ENCODE results near the gene ASTL.

ASTL gene

GRCh38 chr2:96131152-96131812 is 7.0 kb downstream of the ASTL start:
- no peaks in the 10 kb centered on the region for H3K4me1 ChIP-seq (ENCODE audit: control insufficient read depth, low read depth, low read length)
- no peaks in the 10 kb centered on the region for H3K27me3 ChIP-seq (ENCODE audit: control insufficient read depth, insufficient read depth, low read length)
- no peak overlapping the region for H3K9ac ChIP-seq (ENCODE audit: low read length)
- no peaks in the 10 kb centered on the region for H3K36me3 ChIP-seq (ENCODE audit: control insufficient read depth, low read depth, low read length)
- H3K4me3 ChIP-seq (ENCODE audit: low read length), result no peak overlapping the region
- no peak overlapping the region for H3K27ac ChIP-seq (ENCODE audit: low read length)
- H3K9me3 ChIP-seq (ENCODE audit: control insufficient read depth, low read depth, low read length), result no peaks in the 10 kb centered on the region

- Histone ChIP-seq H3K27ac (ENCODE audit: low read length) (no peak overlapping the region), H3K9ac (ENCODE audit: low read length) (no peak overlapping the region), H3K9me3 (ENCODE audit: control insufficient read depth, low read depth, low read length) (no peaks in the 10 kb centered on the region), H3K36me3 (ENCODE audit: control insufficient read depth, low read depth, low read length) (no peaks in the 10 kb centered on the region), H3K4me3 (ENCODE audit: low read length) (no peak overlapping the region), H3K27me3 (ENCODE audit: control insufficient read depth, insufficient read depth, low read length) (no peaks in the 10 kb centered on the region), H3K4me1 (ENCODE audit: control insufficient read depth, low read depth, low read length) (no peaks in the 10 kb centered on the region)
Measured at GRCh38 chr2:96130483-96130882, 7.8 kb downstream of the ASTL start.

- no peaks in the 10 kb centered on the region for H3K4me1 ChIP-seq (ENCODE audit: control insufficient read depth, low read depth, low read length)
- no peak overlapping the region for H3K9ac ChIP-seq (ENCODE audit: low read length)
- H3K27ac ChIP-seq (ENCODE audit: low read length), result no peak overlapping the region
- H3K9me3 ChIP-seq (ENCODE audit: control insufficient read depth, low read depth, low read length), result no peaks in the 10 kb centered on the region
- no peak overlapping the region for H3K4me3 ChIP-seq (ENCODE audit: low read length)
- H3K36me3 ChIP-seq (ENCODE audit: control insufficient read depth, low read depth, low read length), result no peaks in the 10 kb centered on the region
- H3K27me3 ChIP-seq (ENCODE audit: control insufficient read depth, insufficient read depth, low read length), result no peaks in the 10 kb centered on the region
Measured at GRCh38 chr2:96129528-96130120, 8.7 kb downstream of the ASTL start.

GRCh38 chr2:96128456-96128855 is 9.8 kb downstream of the ASTL start:
- H3K27me3 ChIP-seq (ENCODE audit: control insufficient read depth, insufficient read depth, low read length), result no peaks in the 10 kb centered on the region
- no peaks in the 10 kb centered on the region for H3K9me3 ChIP-seq (ENCODE audit: control insufficient read depth, low read depth, low read length)
- no peaks in the 10 kb centered on the region for H3K4me1 ChIP-seq (ENCODE audit: control insufficient read depth, low read depth, low read length)

GRCh38 chr2:96124406-96125265 is 13.7 kb downstream of the ASTL start:
- H3K27me3 ChIP-seq (ENCODE audit: control insufficient read depth, insufficient read depth, low read length), result no peaks in the 10 kb centered on the region
- peaks cover 6% of the 10 kb centered on the region for H3K4me1 ChIP-seq (ENCODE audit: control insufficient read depth, low read depth, low read length)
- no peak overlapping the region for H3K27ac ChIP-seq (ENCODE audit: low read length)
- H3K4me3 ChIP-seq (ENCODE audit: low read length), result no peak overlapping the region
- H3K9me3 ChIP-seq (ENCODE audit: control insufficient read depth, low read depth, low read length), result no peaks in the 10 kb centered on the region
- no peaks in the 10 kb centered on the region for H3K36me3 ChIP-seq (ENCODE audit: control insufficient read depth, low read depth, low read length)
- H3K9ac ChIP-seq (ENCODE audit: low read length), result no peak overlapping the region

More at GRCh38 chr2:96128456-96128855, 9.8 kb downstream of the ASTL start:
- Histone ChIP-seq H3K4me3 (ENCODE audit: low read length) (no peak overlapping the region), H3K27ac (ENCODE audit: low read length) (no peak overlapping the region), H3K9ac (ENCODE audit: low read length) (no peak overlapping the region), H3K36me3 (ENCODE audit: control insufficient read depth, low read depth, low read length) (no peaks in the 10 kb centered on the region)

GRCh38 chr2:96123936-96124335 is 14.4 kb downstream of the ASTL start:
- Histone ChIP-seq H3K27ac (ENCODE audit: low read length) (no peak overlapping the region), H3K27me3 (ENCODE audit: control insufficient read depth, insufficient read depth, low read length) (no peaks in the 10 kb centered on the region), H3K4me1 (ENCODE audit: control insufficient read depth, low read depth, low read length) (peaks cover 6% of the 10 kb centered on the region), H3K9ac (ENCODE audit: low read length) (no peak overlapping the region), H3K4me3 (ENCODE audit: low read length) (no peak overlapping the region), H3K36me3 (ENCODE audit: control insufficient read depth, low read depth, low read length) (no peaks in the 10 kb centered on the region), H3K9me3 (ENCODE audit: control insufficient read depth, low read depth, low read length) (no peaks in the 10 kb centered on the region)

GRCh38 chr2:96123290-96123689 is 15.0 kb downstream of the ASTL start:
- Histone ChIP-seq H3K36me3 (ENCODE audit: control insufficient read depth, low read depth, low read length) (no peaks in the 10 kb centered on the region), H3K9ac (ENCODE audit: low read length) (no peak overlapping the region), H3K9me3 (ENCODE audit: control insufficient read depth, low read depth, low read length) (no peaks in the 10 kb centered on the region), H3K4me1 (ENCODE audit: control insufficient read depth, low read depth, low read length) (peaks cover 6% of the 10 kb centered on the region), H3K4me3 (ENCODE audit: low read length) (no peak overlapping the region), H3K27ac (ENCODE audit: low read length) (no peak overlapping the region), H3K27me3 (ENCODE audit: control insufficient read depth, insufficient read depth, low read length) (no peaks in the 10 kb centered on the region)

GRCh38 chr2:96122391-96122790 is 15.9 kb downstream of the ASTL start:
- Histone ChIP-seq H3K27me3 (ENCODE audit: control insufficient read depth, insufficient read depth, low read length) (peaks cover 8% of the 10 kb centered on the region), H3K4me1 (ENCODE audit: control insufficient read depth, low read depth, low read length) (peaks cover 6% of the 10 kb centered on the region), H3K27ac (ENCODE audit: low read length) (no peak overlapping the region), H3K9me3 (ENCODE audit: control insufficient read depth, low read depth, low read length) (no peaks in the 10 kb centered on the region), H3K9ac (ENCODE audit: low read length) (no peak overlapping the region), H3K4me3 (ENCODE audit: low read length) (no peak overlapping the region), H3K36me3 (ENCODE audit: control insufficient read depth, low read depth, low read length) (no peaks in the 10 kb centered on the region)

- H3K4me1 ChIP-seq (ENCODE audit: control insufficient read depth, low read depth, low read length), result peaks cover 9% of the 10 kb centered on the region
- peaks cover 12% of the 10 kb centered on the region for H3K27me3 ChIP-seq (ENCODE audit: control insufficient read depth, insufficient read depth, low read length)
- no peak overlapping the region for H3K9ac ChIP-seq (ENCODE audit: low read length)
- H3K36me3 ChIP-seq (ENCODE audit: control insufficient read depth, low read depth, low read length), result no peaks in the 10 kb centered on the region
- H3K27ac ChIP-seq (ENCODE audit: low read length), result no peak overlapping the region
- no peaks in the 10 kb centered on the region for H3K9me3 ChIP-seq (ENCODE audit: control insufficient read depth, low read depth, low read length)
- H3K4me3 ChIP-seq (ENCODE audit: low read length), result no peak overlapping the region
Measured at GRCh38 chr2:96121414-96121813, 16.9 kb downstream of the ASTL start.

GRCh38 chr2:96120991-96121390 is 17.3 kb downstream of the ASTL start:
- Histone ChIP-seq H3K27me3 (ENCODE audit: control insufficient read depth, insufficient read depth, low read length) (peaks cover 13% of the 10 kb centered on the region), H3K4me1 (ENCODE audit: control insufficient read depth, low read depth, low read length) (peaks cover 9% of the 10 kb centered on the region), H3K36me3 (ENCODE audit: control insufficient read depth, low read depth, low read length) (no peaks in the 10 kb centered on the region), H3K4me3 (ENCODE audit: low read length) (no peak overlapping the region), H3K9me3 (ENCODE audit: control insufficient read depth, low read depth, low read length) (no peaks in the 10 kb centered on the region), H3K9ac (ENCODE audit: low read length) (no peak overlapping the region), H3K27ac (ENCODE audit: low read length) (no peak overlapping the region)

GRCh38 chr2:96120091-96120720 is 18.1 kb downstream of the ASTL start:
- Histone ChIP-seq H3K27me3 (ENCODE audit: control insufficient read depth, insufficient read depth, low read length) (peaks cover 21% of the 10 kb centered on the region), H3K4me3 (ENCODE audit: low read length) (no peak overlapping the region), H3K9ac (ENCODE audit: low read length) (no peak overlapping the region), H3K4me1 (ENCODE audit: control insufficient read depth, low read depth, low read length) (peaks cover 9% of the 10 kb centered on the region), H3K27ac (ENCODE audit: low read length) (no peak overlapping the region), H3K9me3 (ENCODE audit: control insufficient read depth, low read depth, low read length) (no peaks in the 10 kb centered on the region), H3K36me3 (ENCODE audit: control insufficient read depth, low read depth, low read length) (no peaks in the 10 kb centered on the region)

All from iPS-18a (cell line).